Measurements from ENCODE around the gene APC.

- TF ChIP-seq LEF1 (IDR thresholded peaks at IDR 0.05; ENCODE audit: borderline replicate concordance) (no peak), SUZ12 (IDR thresholded peaks at IDR 0.05) (no peak), FOXK2 (IDR thresholded peaks at IDR 0.05) (no peak), HDGF (IDR thresholded peaks at IDR 0.05; ENCODE audit: borderline replicate concordance) (no peak), CTBP1 (IDR thresholded peaks at IDR 0.05; ENCODE audit: borderline replicate concordance) (no peak), ZNF384 (IDR thresholded peaks at IDR 0.05) (no peak), ELF4 (IDR thresholded peaks at IDR 0.05) (no peak), FOXM1 (IDR thresholded peaks at IDR 0.05; ENCODE audit: borderline replicate concordance) (no peak), SP1 (IDR thresholded peaks at IDR 0.05) (no peak)
Measured at GRCh38 chr5:112833971-112834370, 96.3 kb downstream of the APC start.

All from HEK293T (cell line).